Stimulated activated CD4-positive, alpha-beta T cell treated with anti-CD3 and anti-CD28 coated beads, Interleukin-12 subunit alpha, Interleukin-12 subunit beta, amount 100 ng/mL, for 48 hours (primary cell): ENCODE data around the gene KCNV2.

ENCODE experiments used
- DNase-seq, 3 donors: peaks; one replicate each; pipeline ENCODE4 v3.0.0-alpha.2; 2020; ENCODE audit warnings: low read depth in 2 of 3, low spot score in 1 of 3

KCNV2 gene

DNA sequence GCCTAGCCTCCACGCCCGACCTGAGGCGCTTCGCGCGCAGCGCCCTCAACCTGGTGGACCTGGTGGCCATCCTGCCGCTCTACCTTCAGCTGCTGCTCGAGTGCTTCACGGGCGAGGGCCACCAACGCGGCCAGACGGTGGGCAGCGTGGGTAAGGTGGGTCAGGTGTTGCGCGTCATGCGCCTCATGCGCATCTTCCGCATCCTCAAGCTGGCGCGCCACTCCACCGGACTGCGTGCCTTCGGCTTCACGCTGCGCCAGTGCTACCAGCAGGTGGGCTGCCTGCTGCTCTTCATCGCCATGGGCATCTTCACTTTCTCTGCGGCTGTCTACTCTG, 1.4 kb downstream of the KCNV2 start:
- DNase-seq, result no peak

DNA sequence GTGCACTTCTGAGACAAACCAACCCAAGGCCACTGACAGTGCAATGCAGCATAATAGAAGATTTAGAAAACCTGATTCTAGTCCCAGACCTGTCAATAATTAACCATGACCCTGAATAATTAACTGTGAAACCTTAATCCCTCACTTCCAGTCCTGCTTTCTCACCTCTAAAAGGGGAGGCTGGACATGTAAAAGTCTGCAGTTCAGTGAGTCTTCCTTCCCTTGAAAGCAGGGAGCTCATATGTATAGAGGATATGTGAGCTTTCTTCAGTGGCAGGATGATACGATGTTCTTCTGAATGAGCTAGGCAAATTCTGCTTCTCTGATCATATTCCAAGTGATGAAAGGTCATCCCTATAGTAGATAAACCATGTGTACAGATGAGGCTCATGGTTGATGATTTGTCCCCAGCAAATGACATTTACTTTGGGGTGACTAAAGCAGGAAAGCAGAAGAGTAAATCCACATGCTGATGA, 2.9 kb downstream of the KCNV2 start:
- no peak for DNase-seq

DNA sequence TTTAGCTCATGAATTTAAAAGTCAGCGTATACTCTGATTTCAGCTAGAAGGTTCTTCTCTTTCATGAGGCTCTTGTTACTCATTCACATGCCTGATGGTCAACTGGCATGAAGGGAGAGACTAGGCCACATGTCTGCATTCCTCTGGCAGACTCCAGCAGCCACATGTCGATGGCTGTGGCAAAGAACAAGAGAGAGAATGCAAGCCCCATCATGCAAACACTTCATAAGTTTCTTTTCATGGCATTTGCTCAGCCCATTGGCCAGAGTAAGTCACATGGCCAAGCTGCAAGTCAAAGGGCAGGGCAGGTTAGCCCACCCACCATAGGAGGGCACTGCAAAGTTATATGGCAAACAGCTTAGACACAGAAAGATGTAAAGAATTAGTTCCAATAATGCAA, 5.4 kb downstream of the KCNV2 start:
- DNase-seq, result no peak

DNA sequence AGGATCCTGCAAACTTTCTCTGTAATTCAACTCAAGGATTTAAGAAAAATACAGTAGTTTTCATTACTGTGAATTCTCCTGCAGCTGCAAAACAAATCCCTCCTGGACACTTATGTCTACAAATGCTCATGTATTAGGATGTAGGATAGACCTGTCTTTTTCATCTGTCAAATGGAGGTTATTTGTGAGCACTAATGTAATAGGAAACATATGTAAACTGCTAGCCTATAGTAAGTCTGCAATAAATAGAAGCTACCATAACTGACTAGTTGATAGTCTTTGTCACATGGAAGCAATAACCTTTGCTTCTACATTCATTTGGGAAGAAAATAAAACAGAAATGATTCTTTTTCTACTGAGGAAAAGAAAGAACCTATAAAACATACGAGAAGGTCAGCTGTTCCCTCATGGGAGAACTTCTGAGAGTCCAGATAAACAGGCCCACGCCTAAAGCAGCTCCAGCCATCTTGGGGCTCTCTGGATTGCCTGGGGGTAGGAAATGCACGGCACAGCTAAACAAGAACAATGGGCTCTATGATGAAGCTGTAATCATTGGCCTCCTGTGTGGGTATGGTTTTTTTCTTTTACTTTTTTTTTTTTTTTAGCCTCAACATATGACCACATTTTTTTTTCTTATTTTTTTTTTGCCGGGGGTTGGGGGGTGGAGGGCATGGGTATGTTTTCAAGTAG, 6.2 kb downstream of the KCNV2 start:
- DNase-seq, result no peak

- no peak for DNase-seq
Measured at GRCh38 chr9:2725126-2725525, 7.8 kb downstream of the KCNV2 start.

- no peak for DNase-seq
Measured at GRCh38 chr9:2725898-2726649, 8.8 kb downstream of the KCNV2 start.

- DNase-seq, result no peak
Measured at GRCh38 chr9:2726650-2727340, 9.5 kb downstream of the KCNV2 start.

DNA sequence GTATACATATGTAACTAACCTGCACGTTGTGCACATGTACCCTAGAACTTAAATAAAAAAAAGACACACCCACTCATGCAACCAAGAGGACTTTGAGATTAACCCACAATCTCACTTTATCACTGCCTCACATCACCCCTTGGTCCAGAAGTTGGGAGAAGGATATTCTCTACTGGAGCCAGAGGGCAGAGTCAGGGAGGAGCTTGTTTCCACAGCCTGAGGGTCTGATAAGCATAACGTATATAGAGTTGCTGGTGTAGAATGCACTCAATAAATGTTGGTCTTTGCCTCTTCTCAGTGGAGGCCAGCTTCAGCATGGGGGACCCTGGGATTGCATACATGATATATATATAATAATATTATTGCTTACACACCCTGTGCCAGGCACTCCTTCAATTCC, 10.1 kb downstream of the KCNV2 start:
- no peak for DNase-seq

DNA sequence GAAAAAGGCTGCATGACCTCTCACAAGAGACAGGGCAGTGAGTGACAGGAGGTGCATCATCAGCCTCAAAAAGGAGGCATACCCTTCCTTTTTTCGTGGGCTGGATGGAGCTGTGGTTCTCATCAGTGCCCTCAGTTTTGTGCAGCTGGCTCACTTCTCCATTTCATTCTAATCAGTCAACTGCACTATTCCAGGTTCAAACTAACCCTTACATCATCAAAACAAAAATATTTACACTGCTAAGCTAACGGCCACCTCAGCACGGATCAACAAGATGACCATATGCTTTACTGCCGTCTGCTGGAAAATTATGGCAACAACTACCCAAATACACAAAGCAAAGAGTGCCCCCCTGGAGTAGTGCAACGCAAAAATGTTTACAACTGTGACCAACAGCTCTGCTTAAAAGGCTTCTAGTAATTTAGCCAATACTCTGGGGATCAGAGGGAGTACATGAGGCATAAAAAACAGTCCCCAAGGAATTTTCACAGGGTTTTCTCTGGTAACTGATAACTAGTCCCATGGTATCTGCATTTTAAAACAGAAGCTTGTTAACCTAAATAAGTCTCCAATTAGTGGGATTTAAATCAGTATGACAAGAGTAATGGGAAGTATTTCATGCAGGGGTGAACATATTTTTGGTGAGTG, 10.8 kb downstream of the KCNV2 start:
- DNase-seq, result no peak

GRCh38 chr9:2729003-2729402, 11.7 kb downstream of the KCNV2 start:
- no peak for DNase-seq

DNA sequence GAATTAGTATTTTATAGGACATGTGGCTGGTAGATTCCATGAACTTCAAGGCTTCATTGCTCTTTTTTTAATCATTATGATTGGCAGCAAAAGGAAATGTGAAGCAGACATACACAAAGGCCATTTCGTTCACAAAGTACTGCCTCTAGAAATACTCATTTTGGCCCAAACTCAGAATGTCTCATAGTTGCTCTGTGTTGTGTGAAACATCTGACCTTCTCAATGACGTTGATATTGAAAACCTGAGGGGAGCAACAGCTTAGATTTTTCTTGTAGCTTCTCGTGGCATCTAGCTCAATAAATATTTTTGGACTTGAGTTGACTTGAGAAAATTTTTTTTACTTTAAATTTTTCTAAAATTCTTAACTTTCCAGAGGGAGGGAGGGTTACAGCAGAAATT, 12.4 kb downstream of the KCNV2 start:
- DNase-seq, result no peak

DNA sequence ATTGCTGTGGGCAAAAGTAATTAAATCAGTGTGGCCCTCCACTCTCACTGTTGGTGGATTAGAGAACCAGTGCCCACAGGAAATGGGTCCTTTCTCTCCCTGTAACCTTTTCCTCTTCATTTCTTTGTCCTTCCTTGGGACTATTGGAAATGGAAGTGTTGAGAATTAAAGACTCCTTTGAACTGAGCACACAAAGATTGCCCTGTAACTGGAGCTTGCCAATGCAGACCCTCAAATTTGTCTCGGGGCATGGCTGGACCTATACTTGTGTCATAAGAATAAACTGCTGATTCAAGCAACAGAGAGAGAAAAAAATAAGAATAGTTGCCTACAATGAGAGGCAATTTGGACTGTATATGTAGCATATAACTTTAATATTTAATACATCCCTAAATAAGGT, 13.7 kb downstream of the KCNV2 start:
- DNase-seq, result no peak

GRCh38 chr9:2732492-2732891, 15.2 kb downstream of the KCNV2 start:
- DNase-seq, result no peak

DNA sequence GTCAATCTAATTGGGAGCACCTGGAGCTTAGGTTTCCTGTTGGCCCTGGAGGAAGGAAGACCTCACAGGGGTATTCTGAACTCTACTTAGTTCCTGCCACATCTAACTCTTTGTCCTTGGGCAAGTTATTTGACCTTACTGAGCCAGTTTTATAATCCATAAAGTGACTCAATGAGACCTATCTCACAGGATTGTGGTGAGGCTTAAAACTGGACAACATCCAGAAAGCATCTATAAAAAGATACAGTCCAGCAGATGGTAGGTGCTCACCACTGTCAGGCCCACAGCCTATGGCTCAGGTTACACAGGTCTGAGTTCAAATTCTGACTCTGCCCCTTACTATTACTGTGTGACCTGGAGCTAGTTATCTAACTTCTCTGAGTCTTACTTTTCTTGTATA, 23.3 kb downstream of the KCNV2 start:
- DNase-seq, result no peak

- no peak for DNase-seq
Measured at GRCh38 chr9:2741441-2742158, 24.3 kb downstream of the KCNV2 start.

DNA sequence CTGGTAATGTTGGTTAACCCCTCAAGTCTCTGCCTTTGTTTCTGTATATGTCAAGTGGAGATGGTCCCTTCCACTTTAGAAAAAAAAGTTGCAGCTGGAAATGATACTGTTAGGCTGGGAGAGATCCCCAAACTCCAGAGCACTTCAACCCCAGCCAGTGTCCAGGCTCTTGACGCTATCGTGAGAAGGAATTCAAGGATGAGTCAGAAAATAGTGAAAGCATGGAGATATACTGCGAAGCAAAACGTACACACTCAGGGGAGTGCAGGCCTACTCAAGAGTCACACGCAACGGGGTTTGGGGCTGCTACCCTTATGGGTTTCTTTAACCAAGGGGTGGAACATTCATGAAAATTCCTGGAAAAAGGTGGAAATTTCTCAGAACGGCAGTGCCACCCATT, 24.9 kb downstream of the KCNV2 start:
- DNase-seq, result no peak

- no peak for DNase-seq
Measured at GRCh38 chr9:2743937-2744529, 26.7 kb downstream of the KCNV2 start.

DNA sequence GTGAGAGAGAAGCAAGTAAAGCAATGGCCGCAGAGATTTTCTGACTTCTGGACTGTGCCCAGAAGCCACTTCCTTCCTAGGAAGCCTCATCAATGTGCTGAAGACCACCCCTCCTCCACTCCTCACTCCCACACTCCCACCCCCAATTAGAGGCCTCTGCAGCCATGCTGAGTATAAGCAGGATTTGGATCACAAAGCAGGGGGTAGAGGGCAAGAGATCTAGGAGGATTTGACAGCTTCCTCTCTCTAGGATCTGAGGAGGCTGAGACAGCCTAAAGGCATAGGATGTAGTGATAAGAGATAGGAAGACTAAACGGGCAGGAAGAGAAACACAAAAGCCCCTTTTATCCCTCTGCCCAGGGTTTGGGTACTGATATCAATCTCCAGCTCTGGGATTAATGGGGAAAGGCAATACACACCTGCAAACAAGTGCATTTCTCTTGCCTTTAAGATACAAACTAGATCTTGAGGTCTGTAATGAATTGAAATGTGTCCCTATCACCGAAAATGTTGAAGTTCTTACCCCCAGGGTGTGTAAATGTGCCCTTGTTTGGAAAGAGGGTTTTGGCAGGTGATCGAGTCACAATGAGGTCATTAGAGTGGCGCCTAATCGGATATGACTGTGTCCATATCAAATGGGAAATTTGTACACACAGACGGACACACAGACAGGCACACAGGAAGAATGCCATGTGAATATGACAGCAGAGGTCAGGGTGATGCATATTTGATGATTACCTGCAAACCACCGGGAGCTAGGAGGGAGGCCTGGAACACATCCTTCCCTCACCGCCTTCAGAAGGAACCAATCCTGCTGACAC, 28.5 kb downstream of the KCNV2 start:
- no peak for DNase-seq

- no peak for DNase-seq
Measured at GRCh38 chr9:2749485-2749884, 32.2 kb downstream of the KCNV2 start.

DNA sequence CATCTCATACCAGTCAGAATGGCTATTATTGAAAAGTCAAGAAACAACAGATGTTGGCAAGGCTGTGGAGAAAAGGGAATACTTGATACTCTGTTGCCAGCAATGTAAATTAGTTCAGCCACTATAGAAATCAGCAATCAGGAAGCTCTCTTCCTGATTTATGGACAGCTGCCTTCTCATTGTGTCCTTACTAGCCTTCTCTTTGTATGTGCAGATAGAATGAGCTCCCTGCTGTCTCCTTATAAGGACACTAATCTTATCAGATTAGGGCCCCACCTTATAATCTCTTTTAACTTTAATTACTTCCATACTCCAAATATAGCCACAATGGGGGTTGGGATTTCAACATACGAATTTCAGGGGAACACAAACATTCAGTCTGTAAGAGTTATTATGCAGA, 38.0 kb downstream of the KCNV2 start:
- DNase-seq, result no peak
